Fibroblast of mammary gland (primary cell): ENCODE measurements around the gene CHSY1.

Experiments used
- DNase-seq: peaks from one replicate; pipeline ENCODE4 v3.0.0-alpha.2; 2010; ENCODE audit warnings: low read depth
- H3K4me3 ChIP-seq: 2 replicates; pipeline ENCODE4 v1.5.1; 2011; ENCODE audit warnings: low read depth, mild to moderate bottlenecking, low read length, moderate library complexity; ENCODE audit not compliant: control insufficient read depth
- CTCF ChIP-seq: conservative IDR thresholded peaks from 2 replicates; pipeline ENCODE4 v1.5.1; 2011; ENCODE audit warnings: low read depth, low read length, inconsistent platforms; ENCODE audit not compliant: control insufficient read depth, insufficient read depth

Gene CHSY1

GRCh38 chr15:101233651-101234280 lies 18.1 kb downstream of the CHSY1 start:
- H3K4me3 ChIP-seq: no peak overlapping the region
- DNase-seq: no peak
- TF ChIP-seq CTCF: no peak

DNA sequence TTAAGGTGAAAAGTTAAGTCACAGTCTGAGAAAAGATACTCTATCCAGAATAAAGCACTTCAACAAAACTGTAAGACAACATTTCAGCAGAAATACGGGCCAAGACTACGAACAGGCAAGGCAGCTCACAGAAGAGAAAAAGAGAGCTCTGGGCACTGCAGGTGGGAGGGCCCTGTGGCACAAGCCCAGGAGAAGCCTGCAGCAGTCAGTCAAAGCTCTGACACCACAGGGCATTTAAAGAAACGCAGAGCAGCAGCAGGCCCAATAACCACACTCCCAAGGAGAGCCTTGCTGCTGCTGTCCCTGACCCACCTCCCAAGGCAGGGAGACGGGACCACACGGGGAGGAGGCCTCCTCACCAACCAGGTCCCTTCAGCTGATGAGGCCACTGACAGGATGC lies 19.2 kb downstream of the CHSY1 start:
- no peak overlapping the region for H3K4me3 ChIP-seq
- TF ChIP-seq CTCF: no peak
- no peak for DNase-seq

DNA sequence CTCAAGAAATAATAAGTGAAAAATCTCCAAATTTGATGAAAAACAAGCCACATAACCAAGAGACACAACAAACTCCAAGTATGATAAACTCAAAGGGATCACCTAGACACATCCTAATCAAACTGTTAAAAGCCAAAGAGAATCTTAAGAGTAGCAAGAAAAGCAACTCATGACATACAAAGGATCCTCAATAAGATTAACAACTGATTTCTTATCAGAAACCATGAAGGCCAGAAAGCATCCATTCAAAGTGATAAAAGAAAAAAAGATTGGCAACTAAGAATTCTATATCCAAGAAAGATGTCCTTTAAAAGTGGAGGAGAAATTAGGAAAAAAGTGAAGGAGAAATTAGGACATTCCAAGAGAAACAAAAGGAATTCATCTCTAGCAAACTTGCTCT lies 23.5 kb downstream of the CHSY1 start:
- DNase-seq: no peak
- no peak overlapping the region for H3K4me3 ChIP-seq
- TF ChIP-seq CTCF: no peak

DNA sequence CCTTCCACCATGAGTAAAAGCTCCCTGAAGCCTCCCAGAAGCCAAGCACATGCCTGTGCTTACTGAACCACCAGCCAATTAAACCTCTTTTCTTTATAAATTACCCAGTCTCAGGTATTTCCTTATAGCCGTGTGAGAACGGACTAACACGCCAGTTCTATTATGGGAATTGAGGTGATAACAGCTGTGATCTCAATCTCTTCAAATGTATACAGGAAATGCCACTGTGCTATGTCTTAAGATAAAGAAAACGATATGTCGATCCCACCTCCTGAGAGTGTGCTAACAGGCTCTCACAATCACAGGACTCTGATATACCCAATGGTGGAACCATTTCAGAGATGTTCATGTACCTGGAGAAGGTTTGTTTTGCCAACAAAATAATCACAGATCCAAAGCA lies 26.2 kb downstream of the CHSY1 start:
- no peak overlapping the region for H3K4me3 ChIP-seq
- TF ChIP-seq CTCF: no peak
- no peak for DNase-seq

DNA sequence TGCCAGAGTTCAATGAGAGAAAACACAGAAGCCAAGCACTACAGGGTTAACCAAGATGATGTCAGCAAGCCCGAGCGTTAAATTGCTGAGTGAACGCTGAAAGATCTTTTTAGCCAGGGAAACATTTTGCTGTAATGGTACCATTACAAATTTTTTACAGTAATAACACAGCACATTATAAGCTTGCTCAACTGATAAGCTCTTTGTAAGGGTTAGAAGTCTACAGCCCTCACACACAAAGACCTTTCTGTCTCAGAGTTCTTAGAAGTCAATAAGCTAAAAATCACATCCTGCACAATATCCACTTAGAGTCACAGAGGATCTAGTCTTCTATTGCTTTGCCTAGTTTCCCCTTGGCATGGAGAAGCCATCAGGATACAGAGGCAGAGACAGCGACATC lies 29.9 kb downstream of the CHSY1 start:
- no peak overlapping the region for H3K4me3 ChIP-seq
- DNase-seq: no peak
- no peak for TF ChIP-seq CTCF

- no peak for TF ChIP-seq CTCF
- no peak overlapping the region for H3K4me3 ChIP-seq
- no peak for DNase-seq
Measured at GRCh38 chr15:101220060-101220459, 31.8 kb downstream of the CHSY1 start.

- H3K4me3 ChIP-seq: no peak overlapping the region
- no peak for DNase-seq
- TF ChIP-seq CTCF: no peak
Measured at GRCh38 chr15:101219441-101219840, 32.4 kb downstream of the CHSY1 start.
